Measurements from ENCODE around the gene SHROOM3. TPM values are rescaled to one million over a fixed set of nuclear protein-coding genes. Genes with fewer than 3 reads are reported as not detected.

The SHROOM3 gene
- total and polyA plus RNA-seq, 2 donors from 2014 or later, result 5.5 to 67.3 TPM

- H3K27ac ChIP-seq (ENCODE audit: low read depth in 2 of 2, low read length in 2 of 2), result no peak overlapping the region
- intact Hi-C loops (cut with DNase I), result no loop called here
- H3K9me3 ChIP-seq (ENCODE audit: control insufficient read depth in 2 of 3, insufficient read depth in 1 of 3, low read length in 3 of 3), result peaks cover 0 to under 1% (median 0%) of the 10 kb centered on the region in 3 donors
- no peaks in the 10 kb centered on the region for H3K4me1 ChIP-seq (ENCODE audit: control insufficient read depth in 2 of 3, insufficient read depth in 2 of 3, low read depth in 1 of 3, low read length in 3 of 3)
- H3K27me3 ChIP-seq (ENCODE audit: control insufficient read depth, insufficient read depth, low read length), result no peaks in the 10 kb centered on the region
- DNase-seq (no peak), FAIRE-seq (no peak)
- no peaks in the 10 kb centered on the region for H3K36me3 ChIP-seq (ENCODE audit: control insufficient read depth in 2 of 3, insufficient read depth in 3 of 3, low read length in 3 of 3)
- H3K4me3 ChIP-seq (ENCODE audit: low read length in 3 of 3), result no peak overlapping the region
- no peak overlapping the region for H3K9ac ChIP-seq (ENCODE audit: low read length in 3 of 3)
- TF ChIP-seq CTCF (IDR thresholded peaks at IDR 0.05; ENCODE audit: borderline replicate concordance, extremely low read depth, insufficient read depth), result no peak
These were observed 103.3 kb downstream of the SHROOM3 start for GRCh38 chr4:76538296-76538695.

- no peak overlapping the region for H3K9ac ChIP-seq (ENCODE audit: low read length in 3 of 3)
- no peaks in the 10 kb centered on the region for H3K36me3 ChIP-seq (ENCODE audit: control insufficient read depth in 2 of 3, insufficient read depth in 3 of 3, low read length in 3 of 3)
- no peaks in the 10 kb centered on the region for H3K27me3 ChIP-seq (ENCODE audit: control insufficient read depth, insufficient read depth, low read length)
- no peak overlapping the region for H3K27ac ChIP-seq (ENCODE audit: low read depth in 2 of 2, low read length in 2 of 2)
- peaks cover 0 to under 1% (median 0%) of the 10 kb centered on the region in 3 donors for H3K4me1 ChIP-seq (ENCODE audit: control insufficient read depth in 2 of 3, insufficient read depth in 2 of 3, low read depth in 1 of 3, low read length in 3 of 3)
- FAIRE-seq (no peak), DNase-seq (no peak)
- peaks cover 0 to 1% (median 0%) of the 10 kb centered on the region in 3 donors for H3K9me3 ChIP-seq (ENCODE audit: control insufficient read depth in 2 of 3, insufficient read depth in 1 of 3, low read length in 3 of 3)
- intact Hi-C loops (cut with DNase I), result no loop called here
- no peak overlapping the region for H3K4me3 ChIP-seq (ENCODE audit: low read length in 3 of 3)
- TF ChIP-seq CTCF (IDR thresholded peaks at IDR 0.05; ENCODE audit: borderline replicate concordance, extremely low read depth, insufficient read depth), result no peak
These were observed 105.0 kb downstream of the SHROOM3 start for GRCh38 chr4:76539979-76540378.

GRCh38 chr4:76540486-76540885 is 105.5 kb downstream of the SHROOM3 start:
- peaks cover 0 to 5% (median 0%) of the 10 kb centered on the region in 3 donors for H3K4me1 ChIP-seq (ENCODE audit: control insufficient read depth in 2 of 3, insufficient read depth in 2 of 3, low read depth in 1 of 3, low read length in 3 of 3)
- no peak overlapping the region for H3K27ac ChIP-seq (ENCODE audit: low read depth in 2 of 2, low read length in 2 of 2)
- H3K9ac ChIP-seq (ENCODE audit: low read length in 3 of 3), result no peak overlapping the region
- no peak for FAIRE-seq
- no peak for DNase-seq
- no peaks in the 10 kb centered on the region for H3K27me3 ChIP-seq (ENCODE audit: control insufficient read depth, insufficient read depth, low read length)
- intact Hi-C loops (cut with DNase I), result no loop called here
- H3K9me3 ChIP-seq (ENCODE audit: control insufficient read depth in 2 of 3, insufficient read depth in 1 of 3, low read length in 3 of 3), result peaks cover 0 to 1% (median 0%) of the 10 kb centered on the region in 3 donors
- H3K36me3 ChIP-seq (ENCODE audit: control insufficient read depth in 2 of 3, insufficient read depth in 3 of 3, low read length in 3 of 3), result no peaks in the 10 kb centered on the region
- TF ChIP-seq CTCF (IDR thresholded peaks at IDR 0.05; ENCODE audit: borderline replicate concordance, extremely low read depth, insufficient read depth), result no peak
- H3K4me3 ChIP-seq (ENCODE audit: low read length in 3 of 3), result no peak overlapping the region

GRCh38 chr4:76543378-76543777 is 108.3 kb downstream of the SHROOM3 start:
- Histone ChIP-seq H3K27me3 (ENCODE audit: control insufficient read depth, insufficient read depth, low read length) (no peaks in the 10 kb centered on the region), H3K4me1 (ENCODE audit: control insufficient read depth in 2 of 3, insufficient read depth in 2 of 3, low read depth in 1 of 3, low read length in 3 of 3) (peaks cover 0 to 16% (median 15%) of the 10 kb centered on the region in 3 donors), H3K4me3 (ENCODE audit: low read length in 3 of 3) (no peak overlapping the region), H3K36me3 (ENCODE audit: control insufficient read depth in 2 of 3, insufficient read depth in 3 of 3, low read length in 3 of 3) (no peaks in the 10 kb centered on the region), H3K9ac (ENCODE audit: low read length in 3 of 3) (no peak overlapping the region), H3K27ac (ENCODE audit: low read depth in 2 of 2, low read length in 2 of 2) (no peak overlapping the region), H3K9me3 (ENCODE audit: control insufficient read depth in 2 of 3, insufficient read depth in 1 of 3, low read length in 3 of 3) (peaks cover 0 to 1% (median 0%) of the 10 kb centered on the region in 3 donors)
- FAIRE-seq, result no peak
- intact Hi-C loops (cut with DNase I), result no loop called here
- DNase-seq, result no peak
- no peak for TF ChIP-seq CTCF (IDR thresholded peaks at IDR 0.05; ENCODE audit: borderline replicate concordance, extremely low read depth, insufficient read depth)

All from kidney (tissue), 14 donors.